ENCODE measurements around the gene VOPP1.
"Not testable (repeated sequence)": the region's sequence is repeated elsewhere in the genome, so short reads cannot be mapped to it uniquely, and the experiment has no call there.

The VOPP1 gene

DNA sequence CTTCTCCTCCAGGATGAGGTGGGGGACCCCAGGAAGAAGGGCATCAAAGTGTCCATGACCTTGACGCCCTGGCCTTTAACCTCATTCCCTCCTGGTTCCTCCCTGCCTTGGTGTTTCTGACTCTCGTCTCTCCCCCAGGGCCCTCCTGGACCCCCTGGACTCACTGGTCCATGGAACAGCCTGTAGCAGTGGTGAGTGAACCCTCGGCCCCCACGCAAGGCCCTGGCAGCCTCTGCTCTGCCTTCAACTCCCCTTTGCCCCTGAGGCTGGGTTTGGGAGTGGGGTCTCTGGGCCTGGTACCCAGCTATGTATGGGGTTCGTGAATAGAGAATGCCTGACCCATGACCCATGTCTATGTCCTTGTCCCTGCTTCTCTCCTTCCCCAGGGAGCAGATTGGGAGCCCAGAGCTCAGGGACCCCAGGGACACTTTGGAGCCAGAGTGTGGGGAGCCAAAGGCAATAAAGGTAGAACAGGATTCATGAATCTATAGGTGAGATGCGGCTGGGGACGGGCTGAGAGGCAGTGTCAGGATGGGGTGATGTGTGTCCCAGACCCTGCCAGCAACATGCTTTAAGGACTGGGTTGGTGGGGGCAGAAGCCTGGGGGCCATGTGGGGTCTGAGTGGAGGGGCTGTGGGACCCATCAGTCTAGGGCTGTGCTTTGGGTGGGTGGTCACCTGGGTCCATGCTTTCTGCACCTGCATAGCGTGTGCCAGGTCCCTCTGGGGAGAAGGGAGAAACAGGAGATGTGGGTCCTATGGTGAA, 18.4 kb upstream of the VOPP1 start:
- no peak for DNase-seq (ENCODE audit: low read depth)
- TF ChIP-seq CTCF (IDR thresholded peaks at IDR 0.05; ENCODE audit: low read depth, low read length, missing control alignments): no peak

GRCh38 chr7:55589905-55590304, 17.6 kb upstream of the VOPP1 start:
- no peak for TF ChIP-seq CTCF (IDR thresholded peaks at IDR 0.05; ENCODE audit: low read depth, low read length, missing control alignments)
- DNase-seq (ENCODE audit: low read depth): no peak
- H3K4me3 ChIP-seq (ENCODE audit: low read depth, low read length): no peak overlapping the region

More for the DNA sequence above, 18.4 kb upstream of the VOPP1 start:
- H3K4me3 ChIP-seq (ENCODE audit: low read depth, low read length): no peak overlapping the region

- H3K4me3 ChIP-seq (ENCODE audit: low read depth, low read length): no peak overlapping the region
- no peak for DNase-seq (ENCODE audit: low read depth)
- no peak for TF ChIP-seq CTCF (IDR thresholded peaks at IDR 0.05; ENCODE audit: low read depth, low read length, missing control alignments)
These were observed 16.8 kb upstream of the VOPP1 start for GRCh38 chr7:55588976-55589604.

GRCh38 chr7:55588379-55588699, 16.0 kb upstream of the VOPP1 start:
- no peak for TF ChIP-seq CTCF (IDR thresholded peaks at IDR 0.05; ENCODE audit: low read depth, low read length, missing control alignments)
- no peak overlapping the region for H3K4me3 ChIP-seq (ENCODE audit: low read depth, low read length)
- DNase-seq (ENCODE audit: low read depth): no peak

GRCh38 chr7:55587687-55588378, 15.5 kb upstream of the VOPP1 start:
- no peak overlapping the region for H3K4me3 ChIP-seq (ENCODE audit: low read depth, low read length)
- peak; percentile 30 for TF ChIP-seq CTCF (IDR thresholded peaks at IDR 0.05; ENCODE audit: low read depth, low read length, missing control alignments)
- no peak for DNase-seq (ENCODE audit: low read depth)

- DNase-seq (ENCODE audit: low read depth); H3K4me3 ChIP-seq (ENCODE audit: low read depth, low read length): not testable (repeated sequence)
These were observed 10.4 kb upstream of the VOPP1 start for GRCh38 chr7:55582656-55583055.

DNA sequence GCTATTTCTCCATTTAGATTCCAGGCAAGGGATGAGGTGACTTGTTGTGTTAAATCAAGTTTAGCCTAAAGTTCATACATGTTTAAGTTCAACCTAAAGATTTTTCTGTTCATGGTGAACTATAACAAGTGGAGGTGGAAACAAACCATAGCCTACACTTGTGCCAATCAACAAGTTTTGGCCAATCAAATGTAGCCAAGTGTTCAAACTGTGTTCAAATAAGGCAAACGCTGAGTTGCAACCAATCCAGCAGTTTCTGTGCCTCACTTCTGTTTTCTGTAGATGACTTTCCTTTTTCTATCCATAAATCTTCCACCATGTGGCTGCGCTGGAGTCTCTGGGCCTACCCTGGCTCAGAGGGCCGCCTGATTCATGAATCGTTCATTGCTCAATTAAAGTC, 4.5 kb upstream of the VOPP1 start:
- no peak for TF ChIP-seq CTCF (IDR thresholded peaks at IDR 0.05; ENCODE audit: low read depth, low read length, missing control alignments)
- H3K4me3 ChIP-seq (ENCODE audit: low read depth, low read length): no peak overlapping the region
- DNase-seq (ENCODE audit: low read depth): no peak
